PC-3 (cell line): ENCODE results near the gene RPS26.

ENCODE experiments used
- EZH2 ChIP-seq: fragments of 300-600 bp; sonication (generic); IDR thresholded peaks from one replicate; pipeline ENCODE4 v1.6.1; 2017; ENCODE audit warnings: antibody characterized with exemption, mild to moderate bottlenecking, low read length; ENCODE audit not compliant: unreplicated experiment
- EZH2phosphoT487 ChIP-seq: fragments of 300-600 bp; sonication (generic); IDR thresholded peaks from 2 replicates; pipeline ENCODE4 v1.6.1; 2018; ENCODE audit warnings: mild to moderate bottlenecking, antibody characterized with exemption, low read length, borderline replicate concordance
- TF ChIP-seq, protein P1 (sequence below): fragments of 300-600 bp; sonication (generic); conservative IDR thresholded peaks from 2 replicates; pipeline ENCODE4 v1.5.1; 2017; ENCODE audit warnings: antibody characterized with exemption, low read depth, mild to moderate bottlenecking, low read length

GRCh38 chr12:56040963-56041551 is 661 bp upstream of the RPS26 start:
- TF ChIP-seq, protein P1, sequence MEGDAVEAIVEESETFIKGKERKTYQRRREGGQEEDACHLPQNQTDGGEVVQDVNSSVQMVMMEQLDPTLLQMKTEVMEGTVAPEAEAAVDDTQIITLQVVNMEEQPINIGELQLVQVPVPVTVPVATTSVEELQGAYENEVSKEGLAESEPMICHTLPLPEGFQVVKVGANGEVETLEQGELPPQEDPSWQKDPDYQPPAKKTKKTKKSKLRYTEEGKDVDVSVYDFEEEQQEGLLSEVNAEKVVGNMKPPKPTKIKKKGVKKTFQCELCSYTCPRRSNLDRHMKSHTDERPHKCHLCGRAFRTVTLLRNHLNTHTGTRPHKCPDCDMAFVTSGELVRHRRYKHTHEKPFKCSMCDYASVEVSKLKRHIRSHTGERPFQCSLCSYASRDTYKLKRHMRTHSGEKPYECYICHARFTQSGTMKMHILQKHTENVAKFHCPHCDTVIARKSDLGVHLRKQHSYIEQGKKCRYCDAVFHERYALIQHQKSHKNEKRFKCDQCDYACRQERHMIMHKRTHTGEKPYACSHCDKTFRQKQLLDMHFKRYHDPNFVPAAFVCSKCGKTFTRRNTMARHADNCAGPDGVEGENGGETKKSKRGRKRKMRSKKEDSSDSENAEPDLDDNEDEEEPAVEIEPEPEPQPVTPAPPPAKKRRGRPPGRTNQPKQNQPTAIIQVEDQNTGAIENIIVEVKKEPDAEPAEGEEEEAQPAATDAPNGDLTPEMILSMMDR: no peak
- TF ChIP-seq EZH2phosphoT487 (no peak), EZH2 (no peak)
